A673 (cell line): ENCODE measurements around the gene TYW5. TPM values are rescaled to one million over a fixed set of nuclear protein-coding genes. Genes with fewer than 3 reads are reported as not detected.

ENCODE experiments used
- BruUV-seq: library from RNA; stranded (reverse); fragments of 400-500 nt; replicated peaks from 2 replicates; lab custom pipeline; 2021; lab: Mats Ljungman, UMichigan
- CTCF ChIA-PET: fragments of 300-600 bp; sonication (Branson Sonifier 250); formaldehyde crosslinking; loops from one replicate; lab custom pipeline; 2022; ENCODE audit warnings: antibody characterized with exemption; lab: Charles Lee
- POLR2A ChIA-PET: fragments of 300-600 bp; sonication (Branson Sonifier 250); formaldehyde crosslinking; loops from one replicate; lab custom pipeline; 2022; ENCODE audit warnings: antibody characterized with exemption; ENCODE audit not compliant: low non-redundant PET; lab: Charles Lee
- DNase-seq: peaks from one replicate; pipeline ENCODE4 v3.0.0-alpha.2; 2015; ENCODE audit warnings: low spot score
- H3K27ac ChIP-seq: fragments of 200-600 bp; sonication (generic); 2 replicates; pipeline ENCODE4 v1.5.1; 2016; ENCODE audit warnings: mixed run types, low read depth, mild to moderate bottlenecking, mixed read lengths, antibody characterized with exemption, low read length; ENCODE audit not compliant: poor library complexity, severe bottlenecking
- H3K27me3 ChIP-seq: fragments of 200-600 bp; sonication (generic); replicated peaks from 2 replicates; pipeline ENCODE4 v1.6.1; 2017; ENCODE audit warnings: mixed run types, low read depth, mild to moderate bottlenecking, mixed read lengths, antibody characterized with exemption, low read length; ENCODE audit not compliant: insufficient read depth, poor library complexity
- H3K36me3 ChIP-seq: fragments of 200-600 bp; sonication (generic); 2 replicates; pipeline ENCODE4 v1.6.1; 2016; ENCODE audit warnings: mixed run types, mild to moderate bottlenecking, mixed read lengths, antibody characterized with exemption, low read length; ENCODE audit not compliant: insufficient read depth, poor library complexity, severe bottlenecking
- H3K4me1 ChIP-seq: fragments of 200-600 bp; sonication (generic); 2 replicates; pipeline ENCODE4 v1.6.1; 2017; ENCODE audit warnings: mixed run types, mild to moderate bottlenecking, mixed read lengths, antibody characterized with exemption, low read length; ENCODE audit not compliant: insufficient read depth, poor library complexity, severe bottlenecking
- H3K4me3 ChIP-seq: fragments of 200-600 bp; sonication (generic); 2 replicates; pipeline ENCODE4 v1.5.1; 2016; ENCODE audit warnings: low read depth, mixed run types, mild to moderate bottlenecking, mixed read lengths, low read length; ENCODE audit not compliant: poor library complexity, severe bottlenecking
- H3K9me3 ChIP-seq: fragments of 200-600 bp; sonication (generic); 2 replicates; pipeline ENCODE4 v1.6.1; 2016; ENCODE audit warnings: mixed run types, low read depth, mild to moderate bottlenecking, mixed read lengths, antibody characterized with exemption, low read length; ENCODE audit not compliant: poor library complexity, severe bottlenecking
- CTCF ChIP-seq: fragments of 300-800, 200-600 bp; sonication (generic); conservative IDR thresholded peaks from 2 replicates; pipeline ENCODE4 v1.5.1; 2017; ENCODE audit warnings: low read depth, mild to moderate bottlenecking, antibody characterized with exemption, low read length, moderate library complexity, mixed read lengths
- EZH2 ChIP-seq: fragments of 200-600 bp; sonication (generic); IDR thresholded peaks from 2 replicates; pipeline ENCODE4 v1.6.1; 2017; ENCODE audit warnings: borderline replicate concordance, low read depth, mild to moderate bottlenecking, mixed read lengths, antibody characterized with exemption, low read length; ENCODE audit not compliant: poor library complexity, severe bottlenecking
- intact Hi-C: fragments of 100-400 bp; cut with micrococcal nuclease; formaldehyde crosslinking; loops from one replicate; pipeline ENCODE4 v1.10.0; 2022; ENCODE audit not compliant: unreplicated experiment
- total RNA-seq: library from RNA; stranded (reverse); gene quantifications from 2 replicates; pipeline ENCODE4 v1.2.3, GENCODE V29; 2021

TYW5 gene
- total RNA-seq, 1 experiment from 2014 or later, result 6.9 TPM

GRCh38 chr2:199907008-199907714 is 48.1 kb downstream of the TYW5 start:
- Histone ChIP-seq H3K36me3 (no peaks in the 10 kb centered on the region), H3K27ac (no peak overlapping the region), H3K4me3 (no peak overlapping the region), H3K4me1 (no peaks in the 10 kb centered on the region), H3K9me3 (no peaks in the 10 kb centered on the region), H3K27me3 (no peaks in the 10 kb centered on the region)
- DNase-seq, result no peak
- no TSS peak for BruUV-seq
- TF ChIP-seq CTCF (no peak), EZH2 (no peak)
- intact Hi-C loops, result no loop called here
- POLR2A ChIA-PET, result no interaction called here
- CTCF ChIA-PET, result no interaction called here

GRCh38 chr2:199903111-199903510 is 52.2 kb downstream of the TYW5 start:
- Histone ChIP-seq H3K36me3 (no peaks in the 10 kb centered on the region), H3K9me3 (no peaks in the 10 kb centered on the region), H3K4me3 (no peak overlapping the region), H3K27ac (no peak overlapping the region), H3K4me1 (no peaks in the 10 kb centered on the region), H3K27me3 (no peaks in the 10 kb centered on the region)
- POLR2A ChIA-PET, result no interaction called here
- no peak for TF ChIP-seq CTCF
- TF ChIP-seq EZH2, result no peak
- no TSS peak for BruUV-seq
- intact Hi-C loops, result no loop called here
- CTCF ChIA-PET, result no interaction called here
- no peak for DNase-seq

- no peaks in the 10 kb centered on the region for H3K9me3 ChIP-seq
- no peak overlapping the region for H3K4me3 ChIP-seq
- POLR2A ChIA-PET, result interaction anchor here (0.5 kb wide), 1 partner anchor 631 kb away, joined by 4 read pairs; no protein-coding TSS in a partner anchor
- BruUV-seq, result no TSS peak
- no peak overlapping the region for H3K27ac ChIP-seq
- no peaks in the 10 kb centered on the region for H3K36me3 ChIP-seq
- intact Hi-C loops, result no loop called here
- H3K4me1 ChIP-seq, result no peaks in the 10 kb centered on the region
- H3K27me3 ChIP-seq, result no peaks in the 10 kb centered on the region
- DNase-seq, result no peak
- CTCF ChIA-PET, result no interaction called here
- TF ChIP-seq CTCF (no peak), EZH2 (no peak)
These were observed 52.7 kb downstream of the TYW5 start for GRCh38 chr2:199902486-199903110.
